Measurements from ENCODE around the gene CREG1. TPM values are rescaled to one million over a fixed set of nuclear protein-coding genes. Genes with fewer than 3 reads are reported as not detected.

Gene CREG1
- total and polyA plus RNA-seq, 9 donors: 25.0 to 45.7 (median 32.8) TPM

GRCh38 chr1:167533851-167534300 is 19.7 kb downstream of the CREG1 start:
- 10% methylated on average over 8 of the region's 8 CpGs for WGBS (ENCODE audit: insufficient coverage)

GRCh38 chr1:167532964-167533824 is 20.4 kb downstream of the CREG1 start:
- peaks cover 17% of the 10 kb centered on the region for H3K4me1 ChIP-seq (ENCODE audit: control insufficient read depth, insufficient read depth, low read length)
- peak overlapping the region; percentile 23 for H3K27ac ChIP-seq (ENCODE audit: low read length)
- WGBS (ENCODE audit: insufficient coverage): 41% methylated on average over 3 of the region's 6 CpGs
- no peak overlapping the region for H3K4me3 ChIP-seq (ENCODE audit: low read length)
- H3K9me3 ChIP-seq (replicated peaks; ENCODE audit: control insufficient read depth, low read depth, low read length): no peaks in the 10 kb centered on the region
- no peaks in the 10 kb centered on the region for H3K36me3 ChIP-seq (ENCODE audit: control insufficient read depth, insufficient read depth, low read length)
- H3K27me3 ChIP-seq (ENCODE audit: control insufficient read depth, insufficient read depth, low read length): no peaks in the 10 kb centered on the region
- no peak for DNase-seq

More at GRCh38 chr1:167533851-167534300, 19.7 kb downstream of the CREG1 start:
- H3K36me3 ChIP-seq (ENCODE audit: control insufficient read depth, insufficient read depth, low read length): no peaks in the 10 kb centered on the region
- no peaks in the 10 kb centered on the region for H3K27me3 ChIP-seq (ENCODE audit: control insufficient read depth, insufficient read depth, low read length)
- peaks cover 17% of the 10 kb centered on the region for H3K4me1 ChIP-seq (ENCODE audit: control insufficient read depth, insufficient read depth, low read length)
- peak overlapping the region; percentile 23 for H3K27ac ChIP-seq (ENCODE audit: low read length)
- DNase-seq: peak; percentile 80
- H3K9me3 ChIP-seq (replicated peaks; ENCODE audit: control insufficient read depth, low read depth, low read length): no peaks in the 10 kb centered on the region
- no peak overlapping the region for H3K4me3 ChIP-seq (ENCODE audit: low read length)

- no peak for DNase-seq
- peaks cover 17% of the 10 kb centered on the region for H3K4me1 ChIP-seq (ENCODE audit: control insufficient read depth, insufficient read depth, low read length)
- H3K27me3 ChIP-seq (ENCODE audit: control insufficient read depth, insufficient read depth, low read length): no peaks in the 10 kb centered on the region
- no peak overlapping the region for H3K27ac ChIP-seq (ENCODE audit: low read length)
- no peak overlapping the region for H3K4me3 ChIP-seq (ENCODE audit: low read length)
- no peaks in the 10 kb centered on the region for H3K9me3 ChIP-seq (replicated peaks; ENCODE audit: control insufficient read depth, low read depth, low read length)
- H3K36me3 ChIP-seq (ENCODE audit: control insufficient read depth, insufficient read depth, low read length): no peaks in the 10 kb centered on the region
Observed at GRCh38 chr1:167532375-167532774, 21.2 kb downstream of the CREG1 start.

- no peak overlapping the region for H3K27ac ChIP-seq (ENCODE audit: low read length)
- H3K4me1 ChIP-seq (ENCODE audit: control insufficient read depth, insufficient read depth, low read length): peaks cover 17% of the 10 kb centered on the region
- DNase-seq: peak; percentile 89
- no peaks in the 10 kb centered on the region for H3K9me3 ChIP-seq (replicated peaks; ENCODE audit: control insufficient read depth, low read depth, low read length)
- no peaks in the 10 kb centered on the region for H3K36me3 ChIP-seq (ENCODE audit: control insufficient read depth, insufficient read depth, low read length)
- no peak overlapping the region for H3K4me3 ChIP-seq (ENCODE audit: low read length)
- peaks cover 4% of the 10 kb centered on the region for H3K27me3 ChIP-seq (ENCODE audit: control insufficient read depth, insufficient read depth, low read length)
- WGBS (ENCODE audit: insufficient coverage): 40% methylated on average over 6 of the region's 8 CpGs
Observed at GRCh38 chr1:167529829-167530474, 23.6 kb downstream of the CREG1 start.

GRCh38 chr1:167528057-167528728 is 25.4 kb downstream of the CREG1 start:
- H3K4me3 ChIP-seq (ENCODE audit: low read length): no peak overlapping the region
- DNase-seq: no peak
- peaks cover 4% of the 10 kb centered on the region for H3K27me3 ChIP-seq (ENCODE audit: control insufficient read depth, insufficient read depth, low read length)
- no peak overlapping the region for H3K27ac ChIP-seq (ENCODE audit: low read length)
- no peaks in the 10 kb centered on the region for H3K36me3 ChIP-seq (ENCODE audit: control insufficient read depth, insufficient read depth, low read length)
- H3K9me3 ChIP-seq (replicated peaks; ENCODE audit: control insufficient read depth, low read depth, low read length): peaks cover 2% of the 10 kb centered on the region
- H3K4me1 ChIP-seq (ENCODE audit: control insufficient read depth, insufficient read depth, low read length): peaks cover 12% of the 10 kb centered on the region
- WGBS (ENCODE audit: insufficient coverage): 100% methylated on average over 1 of the region's 3 CpGs

- H3K36me3 ChIP-seq (ENCODE audit: control insufficient read depth, insufficient read depth, low read length): no peaks in the 10 kb centered on the region
- 21% methylated on average over 4 of the region's 8 CpGs for WGBS (ENCODE audit: insufficient coverage)
- peaks cover 2% of the 10 kb centered on the region for H3K9me3 ChIP-seq (replicated peaks; ENCODE audit: control insufficient read depth, low read depth, low read length)
- peaks cover 4% of the 10 kb centered on the region for H3K27me3 ChIP-seq (ENCODE audit: control insufficient read depth, insufficient read depth, low read length)
- DNase-seq: no peak
- no peak overlapping the region for H3K4me3 ChIP-seq (ENCODE audit: low read length)
- peaks cover 7% of the 10 kb centered on the region for H3K4me1 ChIP-seq (ENCODE audit: control insufficient read depth, insufficient read depth, low read length)
- H3K27ac ChIP-seq (ENCODE audit: low read length): no peak overlapping the region
Observed at GRCh38 chr1:167526667-167527383, 26.7 kb downstream of the CREG1 start.

GRCh38 chr1:167524651-167525050 is 28.9 kb downstream of the CREG1 start:
- no peak for DNase-seq
- Histone ChIP-seq H3K36me3 (ENCODE audit: control insufficient read depth, insufficient read depth, low read length) (no peaks in the 10 kb centered on the region), H3K4me1 (ENCODE audit: control insufficient read depth, insufficient read depth, low read length) (peaks cover 1% of the 10 kb centered on the region), H3K4me3 (ENCODE audit: low read length) (no peak overlapping the region), H3K9me3 (replicated peaks; ENCODE audit: control insufficient read depth, low read depth, low read length) (peaks cover 2% of the 10 kb centered on the region), H3K27ac (ENCODE audit: low read length) (no peak overlapping the region), H3K27me3 (ENCODE audit: control insufficient read depth, insufficient read depth, low read length) (peaks cover 4% of the 10 kb centered on the region)
- 81% methylated on average over 4 of the region's 9 CpGs for WGBS (ENCODE audit: insufficient coverage)

GRCh38 chr1:167522246-167522645 is 31.3 kb downstream of the CREG1 start:
- Histone ChIP-seq H3K4me3 (ENCODE audit: low read length) (no peak overlapping the region), H3K27me3 (ENCODE audit: control insufficient read depth, insufficient read depth, low read length) (peaks cover 3% of the 10 kb centered on the region), H3K27ac (ENCODE audit: low read length) (no peak overlapping the region), H3K36me3 (ENCODE audit: control insufficient read depth, insufficient read depth, low read length) (no peaks in the 10 kb centered on the region), H3K4me1 (ENCODE audit: control insufficient read depth, insufficient read depth, low read length) (peaks cover 2% of the 10 kb centered on the region), H3K9me3 (replicated peaks; ENCODE audit: control insufficient read depth, low read depth, low read length) (peaks cover 2% of the 10 kb centered on the region)
- no peak for DNase-seq
- 70% methylated on average over 2 of the region's 5 CpGs for WGBS (ENCODE audit: insufficient coverage)

GRCh38 chr1:167520711-167521206 is 32.8 kb downstream of the CREG1 start:
- Histone ChIP-seq H3K4me3 (ENCODE audit: low read length) (no peak overlapping the region), H3K36me3 (ENCODE audit: control insufficient read depth, insufficient read depth, low read length) (no peaks in the 10 kb centered on the region), H3K27ac (ENCODE audit: low read length) (no peak overlapping the region), H3K9me3 (replicated peaks; ENCODE audit: control insufficient read depth, low read depth, low read length) (peaks cover 2% of the 10 kb centered on the region), H3K27me3 (ENCODE audit: control insufficient read depth, insufficient read depth, low read length) (no peaks in the 10 kb centered on the region), H3K4me1 (ENCODE audit: control insufficient read depth, insufficient read depth, low read length) (peaks cover 8% of the 10 kb centered on the region)
- DNase-seq: no peak
